A549 (cell line): ENCODE data around the gene ZNF594. TPM values are rescaled to one million over a fixed set of nuclear protein-coding genes. Genes with fewer than 3 reads are reported as not detected.
"Not testable (repeated sequence)": the region's sequence is repeated elsewhere in the genome, so short reads cannot be mapped to it uniquely, and the experiment has no call there.

ENCODE experiments used
- ATAC-seq, 2 experiments: fragments of 200-7000 bp in 1 of 2; fragments of >200 bp in 1 of 2; cut with Nextera tagmentation in 1 of 2; cut with Tn5 transposase in 1 of 2; 3 replicates each; pipeline versions ENCODE4 v1.8.0 to v1.9.1; 2018 to 2020; ENCODE audit warnings: mild to moderate bottlenecking in 1 of 2, moderate library complexity in 1 of 2
- CTCF ChIA-PET: fragments of 300-600 bp; sonication (Branson Sonifier 250); formaldehyde crosslinking; extraction: SDS; loops from one replicate; lab custom pipeline; 2021; ENCODE audit warnings: antibody characterized with exemption, inconsistent platforms; lab: Yijun Ruan, JAX
- POLR2A ChIA-PET: fragments of 350-600 bp; formaldehyde crosslinking; extraction: SDS; loops from one replicate; lab custom pipeline; 2021; ENCODE audit warnings: antibody characterized with exemption, inconsistent platforms; lab: Yijun Ruan, JAX
- DNase-seq, 2 experiments: peaks; one replicate each; pipeline versions ENCODE4 v3.0.0 to v3.0.0-alpha.2; 2011 to 2016; ENCODE audit warnings: low read depth in 1 of 2, low spot score in 1 of 2
- FAIRE-seq: peaks from 2 replicates; lab custom pipeline; 2011; peaks lifted over from hg19 to GRCh38; lab: Jason Lieb, UNC
- H3K27ac ChIP-seq, 2 experiments: fragments of >200 bp; sonication (Bioruptor Twin); formaldehyde crosslinking; 3 replicates each; pipeline ENCODE4 v1.5.1; 2016 to 2017
- H3K4me1 ChIP-seq: fragments of >200 bp; sonication (Bioruptor Twin); formaldehyde crosslinking; 3 replicates; pipeline ENCODE4 v1.6.1; 2016
- H3K4me2 ChIP-seq: fragments of >200 bp; sonication (Bioruptor Twin); formaldehyde crosslinking; 3 replicates; pipeline ENCODE4 v1.6.1; 2016
- H3K4me3 ChIP-seq: fragments of >200 bp; sonication (Bioruptor Twin); formaldehyde crosslinking; 3 replicates; pipeline ENCODE4 v1.5.1; 2016
- H3K9me3 ChIP-seq: fragments of >200 bp; sonication (Bioruptor Twin); formaldehyde crosslinking; 3 replicates; pipeline ENCODE4 v1.6.1; 2016
- ATOH8 ChIP-seq: fragments of 250-450 bp; sonication (Bioruptor Pico); IDR thresholded peaks from 2 replicates; pipeline ENCODE4 v1.5.0; 2020; ENCODE audit warnings: low read depth, mild to moderate bottlenecking, moderate library complexity
- CBX2 ChIP-seq: fragments of 200-600 bp; sonication (generic); IDR thresholded peaks from 2 replicates; pipeline ENCODE4 v1.6.1; 2016; ENCODE audit warnings: low read depth, mild to moderate bottlenecking, borderline replicate concordance
- CTCF ChIP-seq: fragments of >200 bp; sonication (Bioruptor Twin); formaldehyde crosslinking; IDR thresholded peaks from 3 replicates; pipeline ENCODE4 v1.5.1; 2016
- EHF ChIP-seq: fragments of 250-450 bp; sonication (Bioruptor Pico); IDR thresholded peaks from 2 replicates; pipeline ENCODE4 v1.5.0; 2020; ENCODE audit warnings: mild to moderate bottlenecking
- EP300 ChIP-seq, 2 experiments: fragments of >200 bp; sonication (Bioruptor Twin); formaldehyde crosslinking; IDR thresholded peaks; 2 replicates in 1 of 2; 3 replicates in 1 of 2; pipeline ENCODE4 v1.6.1; 2016 to 2017
- FOSB ChIP-seq: fragments of 250-450 bp; sonication (Bioruptor Pico); IDR thresholded peaks from 2 replicates; pipeline ENCODE4 v1.5.0; 2020; ENCODE audit warnings: mild to moderate bottlenecking, moderate library complexity
- FOXS1 ChIP-seq: fragments of 250-450 bp; sonication (Bioruptor Pico); IDR thresholded peaks from 2 replicates; pipeline ENCODE4 v1.5.0; 2020; ENCODE audit warnings: mild to moderate bottlenecking, moderate library complexity
- HOXB13 ChIP-seq: fragments of 250-450 bp; sonication (Bioruptor Pico); IDR thresholded peaks from 2 replicates; pipeline ENCODE4 v1.5.0; 2020; ENCODE audit warnings: low read depth, mild to moderate bottlenecking, moderate library complexity
- HOXB5 ChIP-seq: fragments of 250-450 bp; sonication (Bioruptor Pico); IDR thresholded peaks from 2 replicates; pipeline ENCODE4 v1.5.0; 2020; ENCODE audit warnings: mild to moderate bottlenecking, moderate library complexity
- JUN ChIP-seq, 2 experiments: fragments of >200 bp; sonication (Bioruptor Twin); formaldehyde crosslinking; IDR thresholded peaks; 2 replicates in 1 of 2; 3 replicates in 1 of 2; pipeline ENCODE4 v1.6.1; 2016 to 2017
- KDM5A ChIP-seq: fragments of 200-600 bp; sonication (generic); IDR thresholded peaks from 2 replicates; pipeline ENCODE4 v1.6.1; 2016; ENCODE audit warnings: antibody characterized with exemption, mild to moderate bottlenecking
- MAX ChIP-seq: IDR thresholded peaks from 2 replicates; pipeline ENCODE4 v1.6.1; 2012
- NR3C1 ChIP-seq: fragments of >200 bp; sonication (Bioruptor Twin); formaldehyde crosslinking; IDR thresholded peaks from 3 replicates; pipeline ENCODE4 v1.6.1; 2017
- PBX3 ChIP-seq: IDR thresholded peaks from 2 replicates; pipeline ENCODE4 v1.6.1; 2012
- PHF8 ChIP-seq: fragments of 200-600 bp; sonication (generic); IDR thresholded peaks from 2 replicates; pipeline ENCODE4 v1.6.1; 2016; ENCODE audit warnings: low read depth, mild to moderate bottlenecking, antibody characterized with exemption, moderate library complexity, borderline replicate concordance
- POLR2AphosphoS2 ChIP-seq: conservative IDR thresholded peaks from 2 replicates; pipeline ENCODE4 v1.6.1; 2012; ENCODE audit warnings: low read length, improper control_type of control experiment, inconsistent platforms
- RARB ChIP-seq: fragments of 250-450 bp; sonication (Bioruptor Pico); IDR thresholded peaks from 2 replicates; pipeline ENCODE4 v1.8.0; 2021; ENCODE audit warnings: mild to moderate bottlenecking, moderate library complexity
- REST ChIP-seq: fragments of 200-600 bp; sonication (generic); IDR thresholded peaks from 2 replicates; pipeline ENCODE4 v1.6.1; 2016; ENCODE audit warnings: antibody characterized with exemption, mild to moderate bottlenecking, moderate library complexity
- RNF2 ChIP-seq: fragments of 200-600 bp; sonication (generic); IDR thresholded peaks from 2 replicates; pipeline ENCODE4 v1.6.1; 2016; ENCODE audit warnings: low read depth, mild to moderate bottlenecking, antibody characterized with exemption, moderate library complexity, borderline replicate concordance
- USF2 ChIP-seq: fragments of 450-650 bp; IDR thresholded peaks from 2 replicates; pipeline ENCODE4 v1.6.1; 2014; ENCODE audit warnings: antibody characterized with exemption
- WGBS: methylation state at CpG from one replicate; pipeline ENCODE4 v1.1.6; 2017; ENCODE audit errors: missing lambda C conversion rate; 5-methylcytosine and 5-hydroxymethylcytosine counted together
- polyA plus RNA-seq, 4 experiments: library from polyadenylated mRNA; depleted of rRNA in 3 of 4; stranded (reverse); fragments of >200 nt; fragmentation: RNase III in 1 of 4; extraction: RNeasy Plus Mini Kit Qiagen cat#74134 plus additional on column Dnase treatment in 1 of 4; gene quantifications; 2 replicates in 3 of 4; 3 replicates in 1 of 4; pipeline ENCODE4 v1.2.3, GENCODE V29; 2011 to 2017

The ZNF594 gene
- polyA plus RNA-seq, 2 of the 4 experiments (the other 2 are of a cell fraction), result 2.2 to 4.3 TPM

GRCh38 chr17:5225668-5226457 lies 34.2 kb upstream of the ZNF594 start:
- no peak for FAIRE-seq
- Histone ChIP-seq H3K4me2 (no peak overlapping the region), H3K27ac (no peak overlapping the region), H3K9me3 (no peaks in the 10 kb centered on the region), H3K4me3 (no peak overlapping the region), H3K4me1 (0 out of 3 replicates have a peak, but pooled peaks cover 3% of the 10 kb centered on the region)
- WGBS, result 89% methylated on average over 17 of the region's 17 CpGs
- no peak for DNase-seq
- TF ChIP-seq USF2 (no peak), REST (no peak), CBX2 (no peak), PHF8 (no peak), KDM5A (no peak), HOXB13 (CRISPR knock-in tag) (no peak), POLR2AphosphoS2 (no peak), EHF (CRISPR knock-in tag) (no peak), JUN (IDR thresholded peaks at IDR 0.05) (no peak), CTCF (no peak), MAX (no peak), PBX3 (no peak), EP300 (IDR thresholded peaks at IDR 0.05) (no peak), NR3C1 (no peak), ATOH8 (CRISPR knock-in tag) (no peak), RNF2 (no peak), RARB (no peak), HOXB5 (CRISPR knock-in tag) (no peak), FOSB (CRISPR knock-in tag) (no peak), FOXS1 (no peak)
- ChIA-PET CTCF (interaction anchor here (0.8 to 0.9 kb wide), 2 partner anchors 12 to 35 kb away, joined by 4 to 5 read pairs; partner anchors contain the start of gene ZNF594), POLR2A (no interaction called here)
- no peak for ATAC-seq

- ATAC-seq, POLR2A ChIA-PET, CTCF ChIA-PET, H3K27ac ChIP-seq, H3K4me3 ChIP-seq, H3K4me1 ChIP-seq, DNase-seq, H3K4me2 ChIP-seq, H3K9me3 ChIP-seq, FAIRE-seq: not testable (repeated sequence)
- 87% methylated on average over 12 of the region's 12 CpGs for WGBS
Observed at GRCh38 chr17:5221912-5222311, 30.2 kb upstream of the ZNF594 start.
